Activated CD8-positive, alpha-beta memory T cell treated with anti-CD3 and anti-CD28 coated beads, Interleukin-2, amount 10 ng/mL, durations not matched to agents 7 days and 5 days (primary cell): ENCODE measurements around the gene DNAJC7. TPM values are rescaled to one million over a fixed set of nuclear protein-coding genes. Genes with fewer than 3 reads are reported as not detected.
A peak's percentile ranks its signal among the peaks of the same experiment; 100 is the strongest.
"Not testable (repeated sequence)": the region's sequence is repeated elsewhere in the genome, so short reads cannot be mapped to it uniquely, and the experiment has no call there.

Experiments used
- ATAC-seq: fragments of 150-1000 bp; cut with Tn5 transposase; one replicate; pipeline ENCODE4 v1.10.0; 2021; ENCODE audit warnings: moderate library complexity
- CTCF ChIA-PET: fragments of 350-600 bp; sonication (Branson Sonifier 250); formaldehyde crosslinking; loops from one replicate; lab custom pipeline; 2021; ENCODE audit warnings: antibody characterized with exemption; lab: Charles Lee
- DNase-seq: peaks from one replicate; pipeline ENCODE4 v3.0.0-alpha.2; 2020
- H3K27ac Mint-ChIP-seq: one replicate; pipeline ENCODE4 v1.8.0; 2021; ENCODE audit warnings: mild to moderate bottlenecking, mixed read lengths
- H3K27me3 Mint-ChIP-seq: one replicate; pipeline ENCODE4 v1.8.0; 2021; ENCODE audit warnings: mixed read lengths
- H3K36me3 Mint-ChIP-seq: one replicate; pipeline ENCODE4 v1.8.0; 2021; ENCODE audit warnings: mild to moderate bottlenecking, mixed read lengths
- H3K4me1 Mint-ChIP-seq: one replicate; pipeline ENCODE4 v1.8.0; 2021; ENCODE audit warnings: mixed read lengths
- H3K4me3 Mint-ChIP-seq: one replicate; pipeline ENCODE4 v1.8.0; 2021; ENCODE audit warnings: mild to moderate bottlenecking, moderate library complexity, mixed read lengths
- H3K9me3 Mint-ChIP-seq: one replicate; pipeline ENCODE4 v1.8.0; 2022; ENCODE audit warnings: low read depth, mixed read lengths
- total RNA-seq, 2 experiments: library from RNA; stranded (reverse); gene quantifications; one replicate each; pipeline ENCODE4 v1.2.3, GENCODE V29; 2021

The DNAJC7 gene
- total RNA-seq, 2 experiments from 2014 or later, result 89.1 to 97.0 TPM

- H3K4me1 Mint-ChIP-seq, result no peaks in the 10 kb centered on the region
- H3K36me3 Mint-ChIP-seq, result no peaks in the 10 kb centered on the region
- ATAC-seq (no peak), DNase-seq (no peak)
- H3K27me3 Mint-ChIP-seq, result peaks cover 5% of the 10 kb centered on the region
- CTCF ChIA-PET, result no interaction called here
- H3K27ac Mint-ChIP-seq, result no peak overlapping the region
- no peak overlapping the region for H3K4me3 Mint-ChIP-seq
- H3K9me3 Mint-ChIP-seq, result no peaks in the 10 kb centered on the region
Measured at GRCh38 chr17:41943492-41943891, 73.7 kb downstream of the DNAJC7 start.

GRCh38 chr17:41942626-41943373, 74.4 kb downstream of the DNAJC7 start:
- H3K27me3 Mint-ChIP-seq, result peaks cover 5% of the 10 kb centered on the region
- no peak for DNase-seq
- no peak for ATAC-seq
- H3K36me3 Mint-ChIP-seq, result no peaks in the 10 kb centered on the region
- no peak overlapping the region for H3K4me3 Mint-ChIP-seq
- no peaks in the 10 kb centered on the region for H3K9me3 Mint-ChIP-seq
- CTCF ChIA-PET, result interaction anchor here (1.4 kb wide), 1 partner anchor 22 kb away, joined by 4 read pairs; no protein-coding TSS in a partner anchor
- H3K4me1 Mint-ChIP-seq, result no peaks in the 10 kb centered on the region
- H3K27ac Mint-ChIP-seq, result no peak overlapping the region

- ATAC-seq (no peak), DNase-seq (no peak)
- Mint-ChIP-seq H3K4me3 (no peak overlapping the region), H3K36me3 (no peaks in the 10 kb centered on the region), H3K4me1 (peaks cover 5% of the 10 kb centered on the region), H3K27ac (no peak overlapping the region), H3K9me3 (no peaks in the 10 kb centered on the region), H3K27me3 (peaks cover 5% of the 10 kb centered on the region)
- CTCF ChIA-PET, result interaction anchor here (0.9 kb wide), 1 partner anchor 141 kb away, joined by 3 read pairs; no protein-coding TSS in a partner anchor
Measured at GRCh38 chr17:41941168-41941567, 76.1 kb downstream of the DNAJC7 start.

GRCh38 chr17:41939693-41940090, 77.5 kb downstream of the DNAJC7 start:
- no peak for ATAC-seq
- DNase-seq, result no peak
- Mint-ChIP-seq H3K4me3 (no peak overlapping the region), H3K9me3 (no peaks in the 10 kb centered on the region), H3K36me3 (no peaks in the 10 kb centered on the region), H3K27ac (no peak overlapping the region), H3K4me1 (peaks cover 5% of the 10 kb centered on the region), H3K27me3 (peaks cover 5% of the 10 kb centered on the region)
- CTCF ChIA-PET, result interaction anchor here (1.1 to 1.4 kb wide), 2 partner anchors 10 to 20 kb away, joined by 3 read pairs; no protein-coding TSS in a partner anchor

- no peak for ATAC-seq
- Mint-ChIP-seq H3K27ac (no peak overlapping the region), H3K36me3 (no peaks in the 10 kb centered on the region), H3K9me3 (no peaks in the 10 kb centered on the region), H3K4me3 (no peak overlapping the region), H3K4me1 (peaks cover 8% of the 10 kb centered on the region), H3K27me3 (peaks cover 5% of the 10 kb centered on the region)
- CTCF ChIA-PET, result interaction anchor here (0.5 kb wide), 1 partner anchor 1377 kb away, joined by 3 read pairs; no protein-coding TSS in a partner anchor
- no peak for DNase-seq
Measured at GRCh38 chr17:41939044-41939692, 78.1 kb downstream of the DNAJC7 start.

- Mint-ChIP-seq H3K27me3 (peaks cover 5% of the 10 kb centered on the region), H3K9me3 (no peaks in the 10 kb centered on the region), H3K4me1 (peaks cover 13% of the 10 kb centered on the region), H3K4me3 (no peak overlapping the region), H3K36me3 (no peaks in the 10 kb centered on the region), H3K27ac (no peak overlapping the region)
- CTCF ChIA-PET, result no interaction called here
- ATAC-seq (no peak), DNase-seq (peak; percentile 37)
Measured at GRCh38 chr17:41937970-41938954, 79.0 kb downstream of the DNAJC7 start.

GRCh38 chr17:41935641-41936040, 81.6 kb downstream of the DNAJC7 start:
- Mint-ChIP-seq H3K4me1 (peaks cover 36% of the 10 kb centered on the region), H3K4me3 (no peak overlapping the region), H3K36me3 (no peaks in the 10 kb centered on the region), H3K27me3 (peaks cover 4% of the 10 kb centered on the region), H3K9me3 (no peaks in the 10 kb centered on the region), H3K27ac (no peak overlapping the region)
- DNase-seq, result no peak
- ATAC-seq, result no peak
- CTCF ChIA-PET, result interaction anchor here (1.7 kb wide), 1 partner anchor 18 kb away, joined by 4 read pairs; no protein-coding TSS in a partner anchor

- Mint-ChIP-seq H3K4me3 (peak overlapping the region; percentile 15), H3K36me3 (peaks cover 3% of the 10 kb centered on the region), H3K4me1 (peaks cover 53% of the 10 kb centered on the region), H3K27me3 (no peaks in the 10 kb centered on the region), H3K27ac (peak overlapping the region; percentile 76), H3K9me3 (no peaks in the 10 kb centered on the region)
- DNase-seq (peak; percentile 45), ATAC-seq (no peak)
- CTCF ChIA-PET, result interaction anchor here (0.7 to 1.4 kb wide), 10 partner anchors 15 to 514 kb away, joined by 3 to 7 read pairs (median 4); partner anchors contain the start of genes ACLY and NKIRAS2
Measured at GRCh38 chr17:41932816-41933389, 84.3 kb downstream of the DNAJC7 start.

GRCh38 chr17:41931715-41932114, 85.5 kb downstream of the DNAJC7 start:
- not testable (repeated sequence) for H3K9me3 Mint-ChIP-seq, H3K27me3 Mint-ChIP-seq, DNase-seq, ATAC-seq, H3K27ac Mint-ChIP-seq, H3K36me3 Mint-ChIP-seq
- CTCF ChIA-PET, result interaction anchor here (2.2 to 4.7 kb wide), 2 partner anchors 13 to 35 kb away, joined by 17 to 36 read pairs; partner anchors contain the start of genes ACLY and CNP
- peaks cover 54% of the 10 kb centered on the region for H3K4me1 Mint-ChIP-seq
- peak overlapping the region; percentile 13 for H3K4me3 Mint-ChIP-seq

- not testable (repeated sequence) for H3K9me3 Mint-ChIP-seq, H3K36me3 Mint-ChIP-seq, H3K27me3 Mint-ChIP-seq, DNase-seq
- CTCF ChIA-PET, result interaction anchor here (0.8 to 4.7 kb wide), 10 partner anchors 12 to 344 kb away, joined by 3 to 36 read pairs (median 4); partner anchors contain the start of genes ACLY, CNP, DNAJC7 and EIF1
- peak; percentile 44 for ATAC-seq
- H3K4me3 Mint-ChIP-seq, result peak overlapping the region; percentile 96
- peak overlapping the region; percentile 95 for H3K27ac Mint-ChIP-seq
- peaks cover 59% of the 10 kb centered on the region for H3K4me1 Mint-ChIP-seq
Measured at GRCh38 chr17:41930833-41931156, 86.4 kb downstream of the DNAJC7 start.

GRCh38 chr17:41930009-41930832, 87.0 kb downstream of the DNAJC7 start, which contains the start of gene ODAD4:
ODAD4 (plus strand) TSS chr17:41930617; CDS start chr17:41930724, 107 bp downstream.
- peak; percentile 99 for ATAC-seq
- Mint-ChIP-seq H3K36me3 (peaks cover 3% of the 10 kb centered on the region), H3K4me3 (peak within 1 kb of the TSS; percentile 96), H3K27me3 (no peaks in the 10 kb centered on the region), H3K4me1 (peaks cover 62% of the 10 kb centered on the region), H3K9me3 (no peaks in the 10 kb centered on the region), H3K27ac (peak within 1 kb of the TSS; percentile 95)
- CTCF ChIA-PET, result interaction anchor here (0.7 to 4.7 kb wide), 15 partner anchors 10 to 1715 kb away, joined by 3 to 36 read pairs (median 3); partner anchors contain the start of genes ACLY, CNP, DNAJC7 and EIF1
- DNase-seq, result peak; percentile 98
